Measurements from ENCODE around the gene ERI2. TPM values are rescaled to one million over a fixed set of nuclear protein-coding genes. Genes with fewer than 3 reads are reported as not detected.

ERI2 gene
- polyA plus RNA-seq (2012; ENCODE audit: insufficient read depth, insufficient read length) = not detected

GRCh38 chr16:20806168-20807050, at the start of gene ERI2, which contains the start of gene REXO5:
Gene ERI2 (minus strand): TSS chr16:20806472. CDS start chr16:20806430, 42 bp downstream.
Gene REXO5 (plus strand): TSS chr16:20806527. CDS start chr16:20806954, 427 bp downstream.
- H3K4me3 ChIP-seq (ENCODE audit: low read length) = no peak within 1 kb of the TSS
- no peak for DNase-seq (ENCODE audit: low read depth, low spot score)

GRCh38 chr16:20854963-20855362, 48.7 kb upstream of the ERI2 start:
- no peak for DNase-seq (ENCODE audit: low read depth, low spot score)

GRCh38 chr16:20853981-20854620, 47.8 kb upstream of the ERI2 start:
- H3K4me3 ChIP-seq (ENCODE audit: low read length) = no peak overlapping the region
- no peak for DNase-seq (ENCODE audit: low read depth, low spot score)

More at GRCh38 chr16:20854963-20855362, 48.7 kb upstream of the ERI2 start:
- no peak overlapping the region for H3K4me3 ChIP-seq (ENCODE audit: low read length)

- H3K4me3 ChIP-seq (ENCODE audit: low read length) = no peak overlapping the region
- DNase-seq (ENCODE audit: low read depth, low spot score) = no peak
Measured at GRCh38 chr16:20853143-20853542, 46.9 kb upstream of the ERI2 start.

- DNase-seq (ENCODE audit: low read depth, low spot score) = no peak
- no peak overlapping the region for H3K4me3 ChIP-seq (ENCODE audit: low read length)
Measured at GRCh38 chr16:20851601-20852000, 45.3 kb upstream of the ERI2 start.

- no peak for DNase-seq (ENCODE audit: low read depth, low spot score)
- H3K4me3 ChIP-seq (ENCODE audit: low read length) = no peak overlapping the region
Measured at GRCh38 chr16:20850981-20851380, 44.7 kb upstream of the ERI2 start.

- no peak overlapping the region for H3K4me3 ChIP-seq (ENCODE audit: low read length)
- DNase-seq (ENCODE audit: low read depth, low spot score) = peak; percentile 45
Measured at GRCh38 chr16:20849589-20850390, 43.5 kb upstream of the ERI2 start.

GRCh38 chr16:20847550-20847949, 41.3 kb upstream of the ERI2 start:
- no peak for DNase-seq (ENCODE audit: low read depth, low spot score)

GRCh38 chr16:20846551-20846950, 40.3 kb upstream of the ERI2 start:
- H3K4me3 ChIP-seq (ENCODE audit: low read length) = no peak overlapping the region
- no peak for DNase-seq (ENCODE audit: low read depth, low spot score)

More at GRCh38 chr16:20847550-20847949, 41.3 kb upstream of the ERI2 start:
- H3K4me3 ChIP-seq (ENCODE audit: low read length) = no peak overlapping the region

- DNase-seq (ENCODE audit: low read depth, low spot score) = no peak
- H3K4me3 ChIP-seq (ENCODE audit: low read length) = no peak overlapping the region
Measured at GRCh38 chr16:20846030-20846429, 39.8 kb upstream of the ERI2 start.

- peak; percentile 74 for DNase-seq (ENCODE audit: low read depth, low spot score)
- H3K4me3 ChIP-seq (ENCODE audit: low read length) = peak overlapping the region; percentile 5; the same call in 1 of the 2 replicates
Measured at GRCh38 chr16:20844588-20844987, 38.3 kb upstream of the ERI2 start.

- peak; percentile 87 for DNase-seq (ENCODE audit: low read depth, low spot score)
- H3K4me3 ChIP-seq (ENCODE audit: low read length) = peak overlapping the region; percentile 5; the same call in 1 of the 2 replicates
Measured at GRCh38 chr16:20844054-20844453, 37.8 kb upstream of the ERI2 start.

- no peak for DNase-seq (ENCODE audit: low read depth, low spot score)
- H3K4me3 ChIP-seq (ENCODE audit: low read length) = no peak overlapping the region
Measured at GRCh38 chr16:20839504-20839903, 33.2 kb upstream of the ERI2 start.

GRCh38 chr16:20838240-20838639, 32.0 kb upstream of the ERI2 start:
- DNase-seq (ENCODE audit: low read depth, low spot score) = no peak

GRCh38 chr16:20833086-20833485, 26.8 kb upstream of the ERI2 start:
- no peak for DNase-seq (ENCODE audit: low read depth, low spot score)
- H3K4me3 ChIP-seq (ENCODE audit: low read length) = no peak overlapping the region

More at GRCh38 chr16:20838240-20838639, 32.0 kb upstream of the ERI2 start:
- H3K4me3 ChIP-seq (ENCODE audit: low read length) = no peak overlapping the region

- H3K4me3 ChIP-seq (ENCODE audit: low read length) = no peak overlapping the region
- DNase-seq (ENCODE audit: low read depth, low spot score) = no peak
Measured at GRCh38 chr16:20830372-20830771, 24.1 kb upstream of the ERI2 start.

GRCh38 chr16:20829536-20829935, 23.3 kb upstream of the ERI2 start:
- DNase-seq (ENCODE audit: low read depth, low spot score) = no peak
- no peak overlapping the region for H3K4me3 ChIP-seq (ENCODE audit: low read length)

- H3K4me3 ChIP-seq (ENCODE audit: low read length) = no peak overlapping the region
- DNase-seq (ENCODE audit: low read depth, low spot score) = no peak
Measured at GRCh38 chr16:20826039-20826566, 19.8 kb upstream of the ERI2 start.

Measured in Jurkat, Clone E6-1 (cell line).